Medulla oblongata (tissue), 1 donor: Measurements from ENCODE around the gene PPARD.

ENCODE experiments used
- DNase-seq: peaks from one replicate; pipeline ENCODE4 v3.0.0-alpha.2; 2015; ENCODE audit errors: extremely low spot score

PPARD gene

DNA sequence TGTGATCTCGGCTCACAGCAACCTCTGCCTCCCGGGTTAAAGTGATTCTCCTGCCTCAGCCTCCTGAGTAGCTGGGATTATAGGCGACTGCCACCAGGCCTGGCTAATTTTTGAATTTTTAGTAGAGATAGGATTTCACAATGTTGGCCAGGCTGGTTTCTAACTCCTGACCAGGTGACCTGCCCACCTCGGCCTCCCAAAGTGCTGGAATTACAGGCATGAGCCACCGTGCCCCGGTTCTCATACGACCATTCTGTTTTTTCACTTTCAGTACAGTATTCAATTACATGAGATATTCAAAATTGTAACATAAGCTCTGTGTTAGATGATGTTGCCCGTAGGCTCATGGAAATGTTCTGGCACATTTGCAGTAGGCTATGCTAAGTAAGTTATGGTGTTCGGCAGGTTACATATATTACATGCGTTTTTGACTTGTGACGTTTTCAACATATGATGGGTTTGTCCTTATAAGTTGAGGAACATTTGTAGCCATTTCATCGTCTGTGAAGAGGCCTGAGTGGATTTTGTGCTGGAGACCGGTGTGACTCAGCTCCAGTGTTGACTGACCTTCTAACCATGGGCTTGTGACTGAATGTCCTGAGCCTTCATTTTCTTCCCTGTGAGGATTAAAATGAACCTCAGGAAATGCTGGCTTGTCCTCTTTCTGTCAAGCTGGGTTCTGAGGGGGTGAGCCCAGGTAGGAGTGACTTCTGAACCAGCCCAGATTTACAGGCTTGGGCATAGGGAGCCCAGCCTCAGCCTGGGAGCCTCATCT, 12.2 kb downstream of the PPARD start:
- DNase-seq = no peak

DNA sequence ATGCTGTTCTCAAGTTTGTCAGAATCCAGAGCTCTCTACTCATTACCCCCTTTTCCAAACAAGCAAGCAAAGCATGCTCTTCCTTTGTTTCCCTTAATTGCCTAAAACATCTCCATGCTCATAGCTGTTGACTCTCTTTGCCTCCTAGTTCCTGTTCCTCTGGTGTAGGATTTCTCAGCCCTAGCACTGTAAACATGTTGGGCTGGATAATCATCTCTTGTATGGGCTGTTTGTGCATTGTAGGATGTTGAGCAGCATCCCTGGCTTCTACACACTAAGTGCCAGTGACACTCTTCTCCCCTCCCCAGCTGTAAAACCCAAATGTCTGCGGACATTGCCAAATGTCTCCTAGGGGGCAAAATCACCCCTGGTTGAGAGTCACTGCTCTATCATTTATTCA, 14.0 kb downstream of the PPARD start:
- DNase-seq = peak; percentile 60

DNA sequence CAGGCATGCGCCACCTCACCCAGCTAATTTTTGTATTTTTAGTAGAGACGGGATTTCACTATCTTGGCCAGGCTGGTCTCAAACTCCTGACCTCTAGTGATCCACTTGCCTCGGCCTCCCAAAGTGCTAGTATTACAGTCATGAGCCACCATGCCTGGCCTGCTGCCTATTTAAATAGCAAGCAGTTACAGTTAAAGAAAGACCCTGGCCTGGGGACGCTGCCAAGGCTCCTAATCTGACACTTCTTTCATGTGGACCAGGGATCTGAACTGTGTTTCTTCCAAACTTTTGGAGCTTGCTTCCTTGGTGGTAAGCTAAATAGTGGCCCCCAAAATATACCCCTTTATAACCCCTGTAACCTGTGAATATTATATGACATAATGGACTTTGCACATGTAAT, 15.3 kb downstream of the PPARD start:
- DNase-seq = no peak

DNA sequence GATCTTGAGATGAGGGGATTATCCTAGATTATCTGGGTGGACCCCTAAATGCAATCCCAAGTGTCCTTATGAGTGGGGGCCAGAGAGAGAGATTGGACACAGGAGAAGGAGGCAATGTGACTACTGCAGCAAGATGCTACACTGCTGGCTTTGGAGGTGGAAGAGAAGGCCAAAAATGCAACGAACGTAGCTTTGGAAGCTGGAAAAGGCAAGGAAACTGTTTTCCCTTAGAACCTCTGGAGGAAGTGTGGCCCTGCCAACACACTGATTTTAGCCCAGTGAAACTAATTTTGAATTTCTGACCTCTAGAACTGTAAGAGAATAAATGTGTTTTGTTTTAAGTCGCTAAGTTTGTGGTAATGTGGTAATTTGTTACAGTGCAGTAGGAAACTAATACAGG, 15.7 kb downstream of the PPARD start:
- DNase-seq = no peak

DNA sequence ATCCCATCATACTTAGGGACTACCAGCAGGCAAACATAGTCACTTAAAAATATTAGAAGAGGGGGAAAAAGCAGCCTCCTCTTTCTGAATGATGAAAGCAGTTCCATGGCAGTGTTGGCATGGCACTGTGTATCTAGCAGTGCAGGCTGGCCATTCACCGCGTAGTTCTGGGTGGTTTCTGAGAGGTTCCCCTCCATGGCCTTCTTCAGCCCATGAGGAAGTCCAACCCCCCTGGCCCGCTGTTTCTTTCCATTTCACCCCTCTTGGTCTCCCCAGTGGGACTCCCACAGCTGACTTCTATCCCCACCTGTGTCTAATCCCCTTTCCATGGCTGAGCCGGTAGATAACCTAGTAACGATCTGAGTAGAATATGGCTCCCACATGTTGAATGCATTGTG, 17.0 kb downstream of the PPARD start:
- no peak for DNase-seq

DNA sequence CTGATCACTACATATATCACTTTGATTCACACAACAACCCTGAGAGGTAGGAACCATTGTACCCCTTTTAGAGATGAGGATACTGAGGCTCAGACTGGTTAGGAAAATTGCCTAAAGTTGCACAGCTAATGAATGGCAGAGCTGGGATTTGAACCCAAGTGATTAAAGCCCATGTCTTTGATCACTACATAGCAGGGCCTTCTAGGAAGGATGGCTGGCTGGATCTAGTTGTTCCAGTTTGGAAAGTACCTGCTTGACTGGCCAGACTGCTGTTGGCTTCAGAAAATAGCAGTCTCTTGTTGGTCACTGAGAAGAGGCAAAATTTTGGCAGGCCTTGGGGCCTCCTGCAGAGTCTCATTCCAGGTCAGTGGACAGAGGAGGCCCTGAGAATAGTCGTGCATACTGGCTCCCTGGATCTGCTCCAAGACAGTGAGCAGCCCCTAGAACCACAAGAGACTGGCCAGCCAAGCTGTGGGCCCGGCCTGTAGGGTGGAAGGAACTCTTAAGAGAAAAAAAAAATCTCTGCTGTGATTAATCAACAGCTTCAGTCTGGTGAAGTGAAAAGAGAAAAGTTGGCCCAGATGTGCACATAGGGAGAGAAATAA, 17.5 kb downstream of the PPARD start:
- DNase-seq = peak; percentile 93

DNA sequence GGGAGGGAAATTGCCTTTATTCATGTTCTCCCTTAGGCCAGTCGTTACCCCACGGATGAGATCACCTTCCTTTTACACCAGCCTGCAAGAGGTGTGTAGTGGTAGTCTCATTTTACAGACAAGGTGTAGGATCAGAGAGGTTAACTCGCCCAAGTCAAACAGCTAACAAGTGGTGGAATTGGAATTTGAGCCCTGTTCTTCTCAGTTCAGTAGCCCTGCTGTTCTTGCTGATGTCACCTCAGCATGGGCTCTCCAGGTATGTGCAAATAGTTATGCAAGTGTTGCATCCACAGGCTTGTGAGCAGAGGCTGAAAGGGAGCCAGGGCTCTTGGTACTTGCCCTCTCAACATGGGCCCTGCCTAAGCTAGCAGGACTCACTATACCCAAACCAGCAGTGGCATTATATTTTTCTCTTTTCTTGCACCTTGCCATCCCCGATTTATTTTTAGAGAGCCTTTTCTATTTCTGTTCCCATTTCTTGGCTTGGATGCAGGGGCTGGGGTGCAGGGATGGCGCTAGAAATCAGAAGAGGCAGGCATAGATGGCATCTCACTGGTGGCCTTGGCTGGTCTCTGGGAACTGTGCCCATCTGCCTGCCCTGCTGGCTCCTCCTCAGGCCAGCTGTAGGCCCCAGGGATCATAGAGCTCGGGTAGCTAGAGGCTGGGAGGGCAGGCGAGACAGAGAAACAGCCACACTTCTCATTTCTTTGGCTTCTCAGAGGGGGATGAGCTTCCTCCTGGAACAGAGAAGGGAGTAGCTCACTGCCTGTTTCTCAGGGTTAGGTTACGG, 18.2 kb downstream of the PPARD start:
- DNase-seq = peak; percentile 84

DNA sequence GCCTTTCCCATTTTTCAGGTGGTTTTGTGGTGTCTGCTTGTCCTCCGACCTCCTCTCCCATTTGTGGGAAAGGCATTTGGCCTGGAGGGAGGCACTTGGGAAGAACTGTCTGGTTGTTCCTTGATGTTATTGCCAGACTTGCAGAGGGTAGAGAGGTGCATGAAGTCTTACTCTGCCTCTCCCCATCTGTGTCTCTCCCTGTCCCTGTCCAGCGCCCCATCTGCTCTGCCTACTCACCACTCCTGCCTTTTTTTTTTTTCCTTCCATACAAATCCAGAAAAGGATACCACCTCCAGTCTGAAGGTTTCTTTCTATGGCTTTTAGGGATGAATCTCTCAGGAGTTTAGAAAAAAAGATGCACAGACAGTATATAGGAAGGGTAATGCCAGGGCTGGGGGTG, 19.8 kb downstream of the PPARD start:
- no peak for DNase-seq

DNA sequence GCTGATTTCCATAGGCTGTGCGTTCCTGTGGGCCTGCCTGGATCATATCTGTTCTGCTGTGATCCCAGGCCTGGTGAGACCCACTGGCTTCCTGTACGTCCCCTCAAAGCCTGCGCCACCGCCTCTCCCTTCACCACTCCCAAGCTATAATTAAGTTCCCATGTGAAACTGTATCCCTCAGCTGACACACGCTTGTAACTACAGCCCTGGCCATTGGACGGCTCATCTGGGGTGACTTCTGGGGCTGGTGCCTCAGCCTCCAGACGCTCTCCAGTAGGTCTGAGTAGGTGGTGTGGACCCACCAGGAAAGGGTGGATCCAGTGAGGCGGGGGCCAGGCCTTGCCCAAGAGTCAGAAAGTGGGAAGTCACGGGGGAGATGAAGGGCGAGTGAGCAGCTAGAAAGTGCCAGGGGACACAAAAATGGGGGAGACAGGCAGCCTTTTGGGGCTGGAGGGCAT, 21.0 kb downstream of the PPARD start:
- DNase-seq = no peak

DNA sequence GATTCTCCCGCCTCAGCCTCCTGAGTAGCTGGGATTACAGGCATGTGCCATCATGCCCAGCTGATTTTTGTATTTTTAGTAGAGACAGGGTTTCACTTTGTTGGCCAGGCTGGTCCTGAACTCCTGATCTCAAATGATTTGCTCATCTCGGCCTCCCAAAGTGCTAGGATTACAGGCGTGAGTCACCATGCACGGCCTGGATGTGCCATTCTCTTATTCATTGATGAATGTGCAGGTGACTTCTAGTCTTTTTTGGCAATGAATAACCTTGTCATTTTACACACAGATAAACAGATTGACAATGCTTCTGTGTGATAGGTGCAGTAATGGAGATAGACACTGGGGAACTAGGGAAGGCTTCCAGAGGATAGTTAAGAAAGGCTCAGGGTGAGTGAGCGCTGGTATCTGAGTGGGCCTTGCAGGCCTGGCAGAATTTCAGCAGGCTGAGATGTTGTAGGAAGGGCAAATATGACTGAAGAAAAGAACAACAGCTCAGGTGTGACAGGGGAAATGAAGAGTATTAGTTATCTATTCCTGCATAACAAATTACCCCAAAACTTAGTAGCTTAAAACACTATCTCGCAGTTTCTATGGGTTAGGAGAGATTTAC, 23.3 kb downstream of the PPARD start:
- no peak for DNase-seq

DNA sequence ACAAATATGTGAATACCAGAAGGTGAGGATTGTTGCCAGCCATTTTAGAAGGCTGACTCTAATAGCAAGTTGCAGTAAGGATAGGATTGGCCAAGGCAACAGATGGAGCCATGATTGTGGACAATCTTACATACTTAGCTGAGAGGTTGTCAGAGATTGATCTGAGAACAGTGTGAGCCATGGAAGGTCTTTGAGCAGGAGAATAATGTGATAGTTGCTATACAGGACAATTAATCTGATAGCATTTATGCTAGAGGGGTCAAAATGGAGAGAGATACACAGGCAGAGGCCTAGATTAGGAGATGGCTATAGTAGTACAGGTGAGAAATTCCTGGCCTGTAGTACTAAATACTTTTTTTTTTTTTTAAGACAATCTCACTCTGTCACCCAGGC, 23.8 kb downstream of the PPARD start:
- DNase-seq = no peak

DNA sequence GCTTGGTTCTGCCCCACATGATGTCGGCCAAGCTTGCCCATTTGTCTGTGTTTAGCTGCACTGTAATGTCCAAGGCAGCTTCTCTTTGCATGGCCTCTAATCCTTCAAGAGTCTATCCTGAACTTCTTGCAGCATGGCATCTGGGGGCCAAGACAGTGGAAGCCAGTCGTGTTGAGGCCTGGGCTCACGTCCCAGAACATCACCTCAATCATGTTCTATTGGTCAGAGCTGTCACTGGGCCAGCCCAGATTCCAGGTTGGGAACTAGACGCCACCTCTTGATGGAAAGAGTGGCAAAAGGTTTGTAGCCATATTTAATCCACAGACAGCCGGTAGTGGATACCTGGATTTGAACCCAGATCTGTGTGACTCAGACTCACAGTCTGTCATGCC, 25.3 kb downstream of the PPARD start:
- DNase-seq = no peak

DNA sequence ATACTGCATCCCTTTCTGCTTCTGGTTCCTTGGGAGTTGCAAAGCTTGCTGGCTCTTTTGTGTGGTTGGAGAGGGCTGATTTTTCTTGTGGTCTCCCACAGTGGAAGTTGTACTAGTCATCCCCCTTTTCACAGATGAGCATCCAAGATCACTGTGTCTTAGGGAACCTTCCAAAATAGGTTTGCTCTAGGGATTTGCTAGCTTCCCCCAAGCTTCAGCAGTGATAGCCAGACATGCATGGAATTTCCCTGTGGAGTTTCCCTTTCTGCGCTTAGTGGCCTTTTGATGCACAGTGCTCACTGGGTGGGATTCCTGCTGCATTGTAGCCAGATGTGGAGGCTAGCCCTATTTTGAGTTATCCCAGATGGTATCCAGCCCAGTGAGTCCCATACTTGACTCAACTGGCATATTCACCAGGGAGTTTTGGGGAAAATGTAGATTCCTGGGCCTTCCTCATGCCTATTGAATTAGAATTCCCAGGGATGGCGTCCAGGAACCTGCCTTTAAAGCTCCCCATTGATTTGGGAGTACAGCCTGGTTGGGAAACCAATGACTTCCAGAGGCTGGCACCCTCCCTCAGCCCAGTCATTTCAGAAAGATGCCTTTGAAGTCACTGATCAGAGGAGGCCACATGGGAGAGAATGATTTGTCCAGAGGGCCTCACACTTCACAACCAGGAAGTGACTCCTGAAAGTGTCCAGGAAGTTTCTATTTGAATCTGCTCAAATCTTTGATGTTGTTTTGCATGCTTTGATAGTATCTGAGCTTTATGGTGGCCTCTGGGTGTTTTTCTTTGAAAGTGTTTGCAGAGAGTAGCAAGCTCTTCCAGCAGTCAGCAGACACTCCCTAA, 25.9 kb downstream of the PPARD start:
- no peak for DNase-seq

DNA sequence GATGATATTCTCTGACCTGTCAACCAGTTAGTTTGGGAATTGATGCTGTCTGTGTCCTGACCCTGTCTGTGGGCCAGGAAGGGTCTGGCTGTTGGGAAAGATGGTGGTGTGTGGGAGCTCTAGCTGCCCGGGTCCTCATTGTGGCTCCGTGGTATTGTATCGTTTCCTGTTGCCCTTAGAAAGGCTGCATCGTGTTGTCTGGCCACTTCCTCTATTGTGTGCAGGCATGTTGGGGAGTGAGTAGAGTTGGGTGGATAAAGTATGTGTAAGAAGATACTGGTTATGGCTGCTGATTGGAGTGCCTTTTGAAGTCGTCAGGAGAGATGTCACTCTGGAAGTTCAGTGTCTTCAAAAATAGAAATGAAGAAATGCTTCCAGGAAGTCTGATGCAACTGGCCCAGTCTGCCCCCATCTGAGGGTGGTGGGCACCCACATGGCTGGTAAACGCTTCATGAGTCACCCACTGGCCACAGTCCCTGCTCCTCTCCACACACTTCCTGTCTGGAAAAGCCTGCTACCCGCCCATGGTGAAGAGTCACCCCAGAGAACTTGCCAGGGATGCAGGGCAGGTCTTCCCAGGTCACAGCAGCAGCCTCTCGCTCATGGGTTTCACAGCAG, 27.9 kb downstream of the PPARD start:
- DNase-seq = peak; percentile 90

DNA sequence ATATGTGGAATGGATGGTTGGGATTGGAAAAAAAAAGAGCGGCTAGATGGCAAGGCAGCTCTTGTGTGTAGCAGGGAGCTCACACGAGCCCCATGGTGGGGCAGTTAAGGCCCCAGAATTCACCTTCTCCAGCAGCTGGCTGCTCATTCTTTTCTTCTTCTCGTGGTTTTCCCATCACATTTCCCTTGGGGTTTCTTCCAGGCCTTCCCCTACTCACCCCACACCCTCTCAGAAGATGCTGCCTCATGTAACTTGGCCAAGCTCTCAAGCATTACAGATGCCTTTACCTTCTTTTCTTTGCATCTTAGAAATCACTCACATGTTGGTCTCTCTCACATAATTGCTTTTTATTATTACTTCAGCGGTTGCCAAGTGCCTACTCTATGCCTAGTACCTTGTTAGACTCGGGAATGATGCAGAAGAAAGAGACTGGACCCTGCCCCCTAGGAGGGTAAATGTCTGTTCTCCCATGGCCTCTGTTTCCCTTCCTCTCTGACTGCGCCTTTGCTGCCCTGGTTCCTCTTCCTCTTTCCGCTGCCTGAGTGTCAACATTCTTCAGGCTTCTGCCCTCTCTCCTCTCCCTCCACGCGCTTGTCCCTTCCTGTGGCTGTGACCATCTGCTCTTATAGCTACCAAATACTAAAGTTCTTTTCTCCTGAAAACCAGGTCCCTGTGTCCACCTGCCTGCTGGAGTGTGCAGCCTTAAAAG, 28.6 kb downstream of the PPARD start:
- peak; percentile 81 for DNase-seq

DNA sequence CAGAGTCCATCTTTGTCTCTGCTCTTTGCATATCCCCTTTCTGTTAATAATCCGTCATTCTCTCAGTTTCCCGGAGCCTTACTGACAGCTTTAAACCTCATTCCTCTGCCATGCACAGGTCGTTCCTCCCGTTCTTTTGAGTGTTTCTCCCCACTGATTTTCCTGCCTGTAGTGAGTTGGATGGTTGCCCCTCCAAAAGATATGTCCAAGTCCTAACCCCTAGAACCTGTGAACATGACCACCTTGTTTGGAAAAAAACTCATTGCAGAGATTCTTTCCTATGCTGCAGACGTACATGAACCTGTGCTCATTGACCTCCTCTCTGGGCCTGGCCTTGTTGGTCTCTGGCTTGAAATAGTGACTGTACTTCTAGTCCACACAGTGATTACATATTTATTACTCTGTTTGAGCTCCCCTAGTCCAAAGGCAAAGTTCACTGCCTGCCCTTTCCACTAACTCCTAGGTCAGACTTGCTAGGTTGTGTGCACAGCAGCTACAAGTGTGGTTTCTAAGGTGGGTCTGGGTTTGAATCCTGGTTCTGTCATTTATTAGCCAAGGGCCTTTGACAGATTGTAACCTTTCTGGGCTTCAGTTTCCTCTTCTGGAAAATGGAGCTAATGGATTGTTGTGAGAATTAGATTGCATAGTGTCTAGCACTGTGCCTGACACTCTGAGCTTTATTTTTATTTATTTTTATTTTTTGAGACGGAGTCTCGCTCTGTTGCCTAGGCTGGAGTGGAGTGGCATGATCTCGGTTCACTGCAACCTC, 29.3 kb downstream of the PPARD start:
- no peak for DNase-seq

DNA sequence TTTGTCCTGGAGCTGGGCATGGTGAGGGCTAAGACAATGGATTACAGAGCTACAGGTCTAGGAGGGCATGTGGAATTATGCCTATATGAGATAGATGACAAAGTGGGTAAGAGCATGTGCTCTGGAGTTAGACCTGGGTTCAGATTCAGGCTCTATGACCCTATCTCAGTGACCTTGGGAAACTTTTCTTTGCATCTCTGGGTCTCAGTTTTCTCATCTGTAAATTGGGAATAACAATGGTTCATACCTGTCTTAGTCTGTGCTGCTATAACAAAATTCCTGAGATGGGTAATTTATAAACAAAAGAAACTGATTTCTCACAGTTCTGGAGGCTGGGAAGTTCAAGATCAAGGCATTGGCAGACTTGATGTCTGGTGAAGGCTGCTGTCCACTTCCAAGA, 30.3 kb downstream of the PPARD start:
- no peak for DNase-seq

DNA sequence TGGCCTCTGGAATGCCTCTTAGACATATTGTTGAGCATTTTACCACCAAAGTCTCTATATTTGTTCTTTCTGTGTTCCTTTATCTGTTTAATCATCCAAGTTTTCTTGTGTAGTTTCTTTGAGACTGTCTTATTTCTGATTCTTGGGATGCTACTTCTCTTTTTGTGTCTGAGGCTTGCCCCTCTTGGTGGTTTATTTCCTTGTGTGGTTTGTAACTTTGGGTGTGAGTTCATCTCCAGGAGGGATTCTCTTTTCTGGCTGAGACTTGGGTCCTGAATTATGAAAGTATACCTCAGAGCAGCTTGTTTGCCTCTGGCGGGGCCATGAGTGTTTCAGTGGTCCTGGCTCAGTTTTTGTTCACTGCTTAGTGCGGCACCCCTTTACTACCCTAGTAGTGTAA, 33.9 kb downstream of the PPARD start:
- no peak for DNase-seq

DNA sequence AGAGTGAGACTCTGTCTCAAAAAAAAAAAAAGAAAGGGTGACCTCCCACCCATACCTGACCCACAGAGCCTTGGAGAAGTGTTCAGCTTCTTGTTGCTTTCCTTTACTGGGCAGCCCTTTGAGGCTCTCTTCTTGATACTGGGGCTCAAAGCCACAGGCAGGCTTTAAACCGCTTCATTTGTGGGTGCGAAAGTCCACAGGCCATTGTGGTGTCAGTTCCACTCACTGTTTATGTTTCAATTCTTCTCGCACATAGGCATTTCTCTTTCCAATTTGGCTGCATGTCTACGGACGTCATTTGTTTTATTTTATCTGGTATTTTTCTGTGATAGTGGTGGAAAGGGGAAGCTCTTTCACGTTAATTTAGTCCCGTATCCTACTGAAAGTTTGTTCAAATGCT, 34.6 kb downstream of the PPARD start:
- no peak for DNase-seq

DNA sequence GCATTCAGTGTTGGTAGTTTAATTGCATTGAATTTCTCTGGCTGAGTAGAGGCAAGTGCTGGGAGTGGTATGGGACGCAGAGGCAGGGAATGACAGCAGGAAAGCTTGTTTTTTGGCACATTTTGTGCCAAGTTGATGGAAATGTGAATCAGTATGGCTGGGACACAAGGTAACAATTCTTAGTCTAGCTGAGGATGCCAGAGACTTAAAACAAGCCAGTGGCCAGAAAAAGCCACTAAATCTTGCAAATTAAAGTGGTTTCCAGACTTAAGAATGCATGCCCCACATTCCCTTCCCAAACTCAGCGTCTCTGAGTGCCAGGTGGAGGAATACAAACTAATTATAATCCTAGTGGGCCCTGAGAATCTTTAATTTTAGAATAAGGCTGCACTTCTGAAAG, 35.9 kb downstream of the PPARD start:
- no peak for DNase-seq
